GM12875 (cell line): Measurements from ENCODE around the gene SERINC2.

Experiments used
- H3K4me3 ChIP-seq: one replicate; pipeline ENCODE4 v1.5.1; 2011; ENCODE audit warnings: low read depth, low read length, control low read depth
- CTCF ChIP-seq: IDR thresholded peaks from 2 replicates; pipeline ENCODE4 v1.5.1; 2011; ENCODE audit warnings: low read depth, mild to moderate bottlenecking, control low read depth, inconsistent platforms, low read length, moderate library complexity, borderline replicate concordance; ENCODE audit not compliant: insufficient read depth

Gene SERINC2

DNA sequence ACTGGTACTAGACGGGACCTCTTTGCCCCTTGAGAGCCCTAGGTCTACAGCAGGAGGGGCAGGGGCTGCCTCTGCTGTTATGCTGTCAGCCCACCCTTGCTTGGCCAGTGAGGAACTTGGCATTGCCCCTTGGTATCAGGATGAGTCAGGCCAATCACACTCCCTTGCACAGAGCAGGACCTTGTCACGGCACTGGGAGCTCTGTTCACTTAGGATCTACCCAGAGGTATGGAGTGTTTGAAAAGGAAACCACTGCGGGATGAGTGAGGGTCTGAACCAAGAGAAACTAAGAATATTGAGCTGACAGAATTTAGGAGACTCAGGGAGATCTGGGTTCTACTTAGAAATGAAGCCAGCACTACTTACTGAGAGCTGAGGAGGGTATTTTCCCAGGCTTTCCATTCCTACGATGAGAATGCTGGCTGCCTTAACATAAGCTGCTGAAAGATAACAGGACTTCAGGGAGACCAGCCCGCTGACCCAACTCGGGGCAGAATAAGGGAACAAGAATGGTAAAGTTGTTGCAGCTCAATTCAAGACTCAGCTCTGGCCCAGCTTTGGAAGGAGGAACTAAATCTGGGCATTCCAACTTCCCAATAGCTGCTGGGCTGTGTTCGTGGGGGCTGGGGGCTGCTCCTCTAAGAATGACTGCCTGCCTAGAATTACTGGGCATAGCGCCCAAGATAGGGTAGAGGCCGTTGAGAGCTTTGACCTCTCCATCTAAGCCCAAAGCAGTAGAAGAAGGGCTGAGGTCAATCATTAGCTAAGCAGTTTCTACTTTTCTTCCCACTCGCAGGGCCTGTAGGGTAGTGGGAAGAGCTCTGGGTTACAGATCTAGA lies 41.7 kb upstream of the SERINC2 start:
- H3K4me3 ChIP-seq, result no peak overlapping the region
- TF ChIP-seq CTCF, result no peak

- H3K4me3 ChIP-seq, result no peak overlapping the region
- TF ChIP-seq CTCF, result no peak
Observed at GRCh38 chr1:31372051-31372450, 41.0 kb upstream of the SERINC2 start.

DNA sequence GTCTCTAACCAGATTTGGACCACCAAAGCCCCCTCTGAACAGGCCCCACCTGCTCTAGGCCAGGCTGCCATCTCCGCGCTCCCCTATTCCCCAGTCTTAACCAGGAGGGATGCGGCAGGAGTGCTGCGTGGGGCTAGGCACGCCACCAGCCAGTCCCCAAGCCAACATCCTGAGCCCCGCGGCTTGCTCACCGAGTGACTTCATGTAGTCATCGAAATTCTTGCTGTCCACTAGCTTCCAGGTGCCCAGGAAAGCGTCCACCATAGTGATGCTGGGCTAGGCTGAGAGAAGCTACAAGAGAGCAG lies 40.3 kb upstream of the SERINC2 start:
- TF ChIP-seq CTCF, result no peak
- H3K4me3 ChIP-seq, result no peak overlapping the region

GRCh38 chr1:31373056-31373896 lies 39.7 kb upstream of the SERINC2 start, which contains the start of gene FABP3:
Gene FABP3, minus strand, starts transcription at chr1:31373076. Its CDS starts 62 bp downstream, at chr1:31373014.
- no peak for TF ChIP-seq CTCF
- H3K4me3 ChIP-seq, result no peak within 1 kb of the TSS

DNA sequence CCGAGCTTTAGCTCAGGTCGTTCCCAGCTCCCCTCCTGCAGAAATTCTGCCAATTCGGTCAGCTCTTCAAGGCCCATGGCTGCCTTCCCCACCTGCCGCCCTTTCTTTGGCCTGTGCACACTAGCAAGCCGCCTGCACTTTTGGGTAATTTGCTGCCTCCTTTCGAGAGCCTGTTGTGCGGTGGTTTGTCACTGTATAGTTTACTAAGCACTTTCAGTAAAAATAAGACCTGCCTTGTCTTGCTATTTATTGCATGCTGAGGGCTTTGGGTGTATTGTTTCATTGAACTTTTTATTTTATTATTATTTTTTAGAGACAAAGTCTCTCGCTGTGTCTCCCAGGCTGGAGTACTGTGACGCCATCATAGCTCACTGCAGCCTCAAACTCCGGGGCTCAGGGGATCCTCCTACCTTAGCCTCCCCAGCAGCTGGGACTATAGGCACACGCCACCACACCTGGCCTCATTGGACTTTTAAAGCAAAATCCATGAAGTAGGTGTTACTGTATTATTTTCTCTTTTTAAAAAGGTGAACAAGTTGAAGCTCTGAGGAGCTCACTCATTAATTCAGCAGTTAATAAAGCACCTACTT lies 39.0 kb upstream of the SERINC2 start:
- TF ChIP-seq CTCF, result no peak
- no peak overlapping the region for H3K4me3 ChIP-seq

DNA sequence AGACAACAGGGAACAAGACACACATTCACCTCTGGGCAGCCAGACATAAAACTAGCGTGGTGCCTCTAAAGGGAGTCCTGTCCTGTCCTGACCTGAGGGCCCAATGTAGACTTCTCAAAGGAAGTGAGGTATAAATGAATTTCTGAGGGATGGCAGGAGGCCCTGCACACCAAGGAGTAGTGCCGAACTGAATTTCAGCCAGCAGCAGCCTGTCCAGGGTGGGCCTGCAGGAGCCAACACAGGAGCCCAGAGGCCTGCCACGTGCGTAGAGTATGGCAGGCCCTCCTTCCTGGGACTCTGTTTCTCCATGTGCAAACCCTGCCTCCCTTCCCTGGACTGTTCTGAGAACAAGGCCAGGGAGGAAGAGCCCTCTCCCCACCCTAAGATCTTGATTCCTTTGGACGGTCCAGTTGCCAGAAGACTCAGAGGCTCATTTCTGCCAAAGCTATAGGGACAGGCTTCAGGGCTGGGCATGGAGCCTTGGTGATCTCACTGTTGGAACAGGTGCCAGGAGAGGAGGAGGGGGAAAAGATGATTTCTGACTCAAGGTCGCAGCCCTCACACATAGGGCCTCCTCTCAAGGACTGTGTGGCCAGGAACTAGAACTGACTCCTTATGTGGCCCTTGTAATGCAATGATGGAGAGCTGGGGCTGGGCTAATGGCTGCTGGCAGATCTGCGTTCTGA lies 38.4 kb upstream of the SERINC2 start:
- H3K4me3 ChIP-seq, result no peak overlapping the region
- no peak for TF ChIP-seq CTCF
